GM23338 (cell line): ENCODE measurements around the gene RALBP1. TPM values are rescaled to one million over a fixed set of nuclear protein-coding genes. Genes with fewer than 3 reads are reported as not detected.
"Not testable (repeated sequence)": the region's sequence is repeated elsewhere in the genome, so short reads cannot be mapped to it uniquely, and the experiment has no call there.

Source experiments
- ATAC-seq: fragments of 200-7000 bp; cut with Tn5 transposase; 3 replicates; pipeline ENCODE4 v1.9.1; 2020
- DNase-seq: peaks from one replicate; pipeline ENCODE4 v3.0.0-alpha.2; 2015; ENCODE audit warnings: low spot score
- H2AFZ ChIP-seq: fragments of 200-600 bp; sonication (generic); 2 replicates; pipeline ENCODE4 v1.8.0; 2016; ENCODE audit warnings: antibody characterized with exemption, mild to moderate bottlenecking, moderate library complexity
- H3F3A ChIP-seq: fragments of 200-600 bp; sonication (generic); replicated peaks from 2 replicates; pipeline ENCODE4 v1.8.0; 2017; ENCODE audit warnings: antibody characterized with exemption, mixed run types, low read depth
- H3K27ac ChIP-seq: fragments of 200-600 bp; sonication (generic); 2 replicates; pipeline ENCODE4 v1.6.1; 2016; ENCODE audit warnings: low read depth
- H3K27me3 ChIP-seq: fragments of 200-600 bp; sonication (generic); 2 replicates; pipeline ENCODE4 v1.8.0; 2016; ENCODE audit warnings: mild to moderate bottlenecking, mixed run types, moderate library complexity; ENCODE audit not compliant: insufficient read depth
- H3K36me3 ChIP-seq: fragments of 200-600 bp; sonication (generic); 2 replicates; pipeline ENCODE4 v1.8.0; 2016; ENCODE audit warnings: mild to moderate bottlenecking; ENCODE audit not compliant: insufficient read depth
- H3K4me1 ChIP-seq: fragments of 200-600 bp; sonication (generic); 2 replicates; pipeline ENCODE4 v1.8.0; 2016; ENCODE audit warnings: mild to moderate bottlenecking, moderate library complexity; ENCODE audit not compliant: insufficient read depth
- H3K4me2 ChIP-seq: fragments of 200-600 bp; sonication (generic); 2 replicates; pipeline ENCODE4 v1.7.1; 2017; ENCODE audit warnings: mixed run types
- H3K4me3 ChIP-seq: fragments of 200-600 bp; sonication (generic); 2 replicates; pipeline ENCODE4 v1.6.1; 2016; ENCODE audit warnings: mixed run types
- H3K79me2 ChIP-seq: fragments of 200-600 bp; sonication (generic); replicated peaks from 2 replicates; pipeline ENCODE4 v1.8.0; 2017; ENCODE audit warnings: mild to moderate bottlenecking; ENCODE audit not compliant: insufficient read depth
- H3K9me2 ChIP-seq: fragments of 200-600 bp; sonication (generic); 2 replicates; pipeline ENCODE4 v1.8.0; 2017; ENCODE audit not compliant: insufficient read depth
- H4K20me1 ChIP-seq: fragments of 200-600 bp; sonication (generic); replicated peaks from 2 replicates; pipeline ENCODE4 v1.8.0; 2017; ENCODE audit warnings: mild to moderate bottlenecking; ENCODE audit not compliant: insufficient read depth
- H3K27ac Mint-ChIP-seq: 2 replicates; pipeline ENCODE4 v1.8.0; 2020; ENCODE audit warnings: inconsistent platforms, mild to moderate bottlenecking, moderate library complexity, mixed read lengths
- H3K27me3 Mint-ChIP-seq: 3 replicates; pipeline ENCODE4 v1.8.0; 2022; ENCODE audit warnings: low read depth, mild to moderate bottlenecking, moderate library complexity, mixed read lengths, inconsistent platforms; ENCODE audit not compliant: insufficient read depth, poor library complexity
- H3K36me3 Mint-ChIP-seq: 3 replicates; pipeline ENCODE4 v1.8.0; 2021; ENCODE audit warnings: low read depth, mild to moderate bottlenecking, inconsistent platforms, moderate library complexity, mixed read lengths
- H3K4me1 Mint-ChIP-seq: 3 replicates; pipeline ENCODE4 v1.8.0; 2020; ENCODE audit warnings: mild to moderate bottlenecking, inconsistent platforms, mixed read lengths
- H3K4me3 Mint-ChIP-seq: 3 replicates; pipeline ENCODE4 v1.8.0; 2021; ENCODE audit warnings: moderate library complexity, mild to moderate bottlenecking, inconsistent platforms, mixed read lengths
- H3K9me3 Mint-ChIP-seq: 3 replicates; pipeline ENCODE4 v1.8.0; 2020; ENCODE audit warnings: moderate library complexity, mild to moderate bottlenecking, inconsistent platforms, mixed read lengths
- CREB1 ChIP-seq: fragments of 250-450 bp; sonication (Bioruptor Pico); IDR thresholded peaks from 2 replicates; pipeline ENCODE4 v1.5.0; 2020; ENCODE audit warnings: low read depth, mild to moderate bottlenecking, moderate library complexity
- POLR2AphosphoS5 ChIP-seq: IDR thresholded peaks from 2 replicates; pipeline ENCODE4 v1.6.1; 2016; ENCODE audit warnings: antibody characterized with exemption, low read depth
- polyA plus RNA-seq: library from polyadenylated mRNA; unstranded; fragments of >200 nt; fragmentation: Nextera tagmentation; extraction: Ambion mirVana; gene quantifications from 2 replicates; pipeline ENCODE4 v1.2.1, GENCODE V29; 2016
- total RNA-seq: library from RNA; depleted of rRNA; stranded (reverse); fragments of >200 nt; shearing (Covaris generic); gene quantifications from 2 replicates; pipeline ENCODE4 v1.2.3, GENCODE V29; 2014
- TF ChIP-seq, protein P1 (sequence below): IDR thresholded peaks from 2 replicates; pipeline ENCODE4 v1.6.1; 2016; ENCODE audit warnings: antibody characterized with exemption
- TF ChIP-seq, protein P2 (sequence below), 2 experiments: fragments of 200-600 bp in 1 of 2; sonication (generic) in 1 of 2; conservative IDR thresholded peaks; 2 replicates each; pipeline versions ENCODE4 v1.5.1 to v1.6.1; 2016 to 2017; ENCODE audit warnings: antibody characterized with exemption in 2 of 2, low read depth in 2 of 2, mild to moderate bottlenecking in 2 of 2, moderate library complexity in 1 of 2

Gene RALBP1
- total and polyA plus RNA-seq, 2 experiments from 2014 or later, result 80.9 to 103 TPM

DNA sequence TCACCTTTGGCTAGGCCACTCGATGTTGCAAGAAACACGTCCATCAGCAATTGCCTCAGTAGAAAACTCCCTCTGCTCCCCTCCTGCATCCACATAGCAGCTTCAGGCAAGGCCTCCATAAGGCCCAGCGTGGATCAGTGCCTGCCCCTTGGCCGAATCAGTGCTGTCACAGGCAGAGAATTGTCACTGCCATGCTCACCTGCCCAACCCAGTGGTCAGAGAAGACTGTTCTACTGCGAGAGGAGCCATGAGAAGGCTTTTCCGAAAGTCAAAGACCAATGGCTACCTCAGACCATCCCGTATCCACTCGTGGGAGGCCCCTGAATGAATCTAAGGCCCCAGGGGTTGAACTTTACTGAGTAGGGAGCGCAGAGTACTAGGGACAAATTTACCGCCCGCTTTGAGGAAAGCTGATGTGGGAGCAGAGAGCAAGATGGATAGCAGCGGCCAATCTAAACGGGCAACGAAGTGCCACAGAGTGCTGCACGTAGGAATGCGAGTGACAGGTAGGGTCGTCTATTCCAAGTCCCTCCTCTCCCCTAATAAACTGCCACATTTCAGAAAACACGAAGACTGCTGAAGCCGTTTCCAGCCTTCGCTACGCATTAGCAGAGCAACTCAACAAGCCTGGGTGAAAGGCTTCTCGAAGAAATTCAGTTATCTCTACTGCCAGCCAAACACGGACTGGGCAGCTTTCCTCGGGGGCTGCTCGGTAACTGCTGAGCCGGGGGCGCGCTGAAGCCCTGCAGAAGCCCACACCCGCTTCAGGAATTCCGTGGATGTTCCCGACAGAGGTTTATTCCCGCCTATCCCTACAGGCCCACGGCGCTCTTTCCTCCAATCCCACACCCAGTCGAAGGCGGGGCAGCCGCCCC, 968 bp upstream of the RALBP1 start:
- peaks cover under 1% of the 10 kb centered on the region; the same call in 1 of the 3 replicates for H3K36me3 Mint-ChIP-seq
- no peaks in the 10 kb centered on the region for H3K27me3 ChIP-seq
- H3K4me1 Mint-ChIP-seq, result peaks cover 16% of the 10 kb centered on the region
- peak overlapping the region; percentile 95 for H3K4me2 ChIP-seq
- H2AFZ ChIP-seq, result peak overlapping the region; percentile 89
- H3K27me3 Mint-ChIP-seq, result peaks cover 2% of the 10 kb centered on the region
- H3K9me3 Mint-ChIP-seq, result no peaks in the 10 kb centered on the region
- peaks cover 15% of the 10 kb centered on the region for H3K4me1 ChIP-seq
- H3K27ac ChIP-seq, result peak overlapping the region; percentile 97
- H3K9me2 ChIP-seq, result no peaks in the 10 kb centered on the region
- DNase-seq (peak; percentile 75), ATAC-seq (peak; percentile 52)
- H3K4me3 Mint-ChIP-seq, result peak overlapping the region; percentile 78
- H3K79me2 ChIP-seq, result peaks cover 36% of the 10 kb centered on the region
- H3K36me3 ChIP-seq, result no peaks in the 10 kb centered on the region
- H3K27ac Mint-ChIP-seq, result peak overlapping the region; percentile 97
- H3F3A ChIP-seq, result peaks cover 4% of the 10 kb centered on the region; the same call in 1 of the 2 replicates
- TF ChIP-seq, protein P1, sequence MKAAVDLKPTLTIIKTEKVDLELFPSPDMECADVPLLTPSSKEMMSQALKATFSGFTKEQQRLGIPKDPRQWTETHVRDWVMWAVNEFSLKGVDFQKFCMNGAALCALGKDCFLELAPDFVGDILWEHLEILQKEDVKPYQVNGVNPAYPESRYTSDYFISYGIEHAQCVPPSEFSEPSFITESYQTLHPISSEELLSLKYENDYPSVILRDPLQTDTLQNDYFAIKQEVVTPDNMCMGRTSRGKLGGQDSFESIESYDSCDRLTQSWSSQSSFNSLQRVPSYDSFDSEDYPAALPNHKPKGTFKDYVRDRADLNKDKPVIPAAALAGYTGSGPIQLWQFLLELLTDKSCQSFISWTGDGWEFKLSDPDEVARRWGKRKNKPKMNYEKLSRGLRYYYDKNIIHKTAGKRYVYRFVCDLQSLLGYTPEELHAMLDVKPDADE, result no peak
- TF ChIP-seq, protein P2, sequence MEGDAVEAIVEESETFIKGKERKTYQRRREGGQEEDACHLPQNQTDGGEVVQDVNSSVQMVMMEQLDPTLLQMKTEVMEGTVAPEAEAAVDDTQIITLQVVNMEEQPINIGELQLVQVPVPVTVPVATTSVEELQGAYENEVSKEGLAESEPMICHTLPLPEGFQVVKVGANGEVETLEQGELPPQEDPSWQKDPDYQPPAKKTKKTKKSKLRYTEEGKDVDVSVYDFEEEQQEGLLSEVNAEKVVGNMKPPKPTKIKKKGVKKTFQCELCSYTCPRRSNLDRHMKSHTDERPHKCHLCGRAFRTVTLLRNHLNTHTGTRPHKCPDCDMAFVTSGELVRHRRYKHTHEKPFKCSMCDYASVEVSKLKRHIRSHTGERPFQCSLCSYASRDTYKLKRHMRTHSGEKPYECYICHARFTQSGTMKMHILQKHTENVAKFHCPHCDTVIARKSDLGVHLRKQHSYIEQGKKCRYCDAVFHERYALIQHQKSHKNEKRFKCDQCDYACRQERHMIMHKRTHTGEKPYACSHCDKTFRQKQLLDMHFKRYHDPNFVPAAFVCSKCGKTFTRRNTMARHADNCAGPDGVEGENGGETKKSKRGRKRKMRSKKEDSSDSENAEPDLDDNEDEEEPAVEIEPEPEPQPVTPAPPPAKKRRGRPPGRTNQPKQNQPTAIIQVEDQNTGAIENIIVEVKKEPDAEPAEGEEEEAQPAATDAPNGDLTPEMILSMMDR (conservative IDR thresholded peaks at IDR 0.05; ENCODE audit: low read depth in 2 of 2), result peak in 1 of 2 experiments; percentile 39; a peak in 2 of 4 replicates
- no peaks in the 10 kb centered on the region for H4K20me1 ChIP-seq
- peak overlapping the region; percentile 89 for H3K4me3 ChIP-seq

DNA sequence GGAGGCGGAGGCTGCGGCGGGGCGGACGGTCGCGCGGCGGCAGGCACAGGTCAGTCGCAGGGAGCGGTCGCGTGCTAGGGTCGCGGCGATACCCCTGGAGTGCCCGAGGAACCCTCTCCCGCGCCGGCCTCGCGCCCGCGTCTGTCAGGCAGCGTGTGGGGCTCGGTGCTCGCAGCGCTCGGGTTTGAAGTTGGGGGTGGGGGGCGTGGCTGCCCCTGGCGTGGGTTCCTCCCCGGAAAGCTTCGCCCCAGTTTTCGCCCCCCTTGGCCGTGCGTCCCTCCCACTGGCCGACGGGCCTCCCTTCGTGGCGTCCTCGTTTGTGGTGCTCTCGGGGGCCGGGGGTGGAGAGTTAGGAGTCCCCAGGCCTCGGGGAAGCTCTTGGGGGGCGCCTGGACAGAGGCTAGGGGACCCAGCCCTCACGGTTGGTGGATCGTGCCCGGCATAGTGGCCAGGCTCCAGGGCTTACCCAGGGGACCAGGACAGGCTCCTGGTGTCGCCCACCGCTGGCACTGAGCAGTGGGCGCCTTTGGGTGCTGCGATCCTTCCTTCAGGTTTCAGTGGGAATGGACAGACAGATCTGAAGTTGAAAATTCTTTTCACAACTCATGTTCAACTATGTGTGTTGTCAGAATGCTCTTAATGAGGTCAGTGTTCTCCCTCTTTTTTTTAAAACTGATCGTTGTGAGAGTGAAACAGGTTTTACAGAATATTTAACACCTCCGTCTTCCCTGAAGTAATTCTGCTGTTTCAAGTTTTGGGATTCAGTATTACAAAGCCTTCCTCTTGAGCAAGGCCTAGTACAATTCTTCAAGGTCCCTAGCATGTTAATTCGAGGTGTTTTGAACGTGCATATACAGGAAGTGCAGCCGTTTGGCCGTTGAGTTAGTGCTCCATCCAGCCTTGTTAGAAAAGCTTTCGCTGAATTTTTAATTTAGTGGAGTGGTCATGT, 604 bp downstream of the RALBP1 start:
- TF ChIP-seq POLR2AphosphoS5 (0 out of 2 replicates have a peak, but pooled peaks have one; percentile 4), CREB1 (no peak)
- Mint-ChIP-seq H3K27ac (peak overlapping the region; percentile 70; the same call in 1 of the 2 replicates), H3K9me3 (no peaks in the 10 kb centered on the region), H3K27me3 (peaks cover 2% of the 10 kb centered on the region), H3K4me3 (peak overlapping the region; percentile 78), H3K4me1 (peaks cover 16% of the 10 kb centered on the region), H3K36me3 (peaks cover 5% of the 10 kb centered on the region; the same call in 2 of the 3 replicates)
- H3K4me2 ChIP-seq, result peak overlapping the region; percentile 99
- peak; percentile 20 for DNase-seq
- H3F3A ChIP-seq, result peaks cover 4% of the 10 kb centered on the region; the same call in 1 of the 2 replicates
- H3K27ac ChIP-seq, result peak overlapping the region; percentile 80; the same call in 1 of the 2 replicates
- H3K36me3 ChIP-seq, result no peaks in the 10 kb centered on the region
- ATAC-seq, result peak; percentile 2
- H2AFZ ChIP-seq, result peak overlapping the region; percentile 63; the same call in 1 of the 2 replicates
- peaks cover 15% of the 10 kb centered on the region for H3K4me1 ChIP-seq
- H4K20me1 ChIP-seq, result peaks cover 5% of the 10 kb centered on the region; the same call in 1 of the 2 replicates
- no peaks in the 10 kb centered on the region for H3K9me2 ChIP-seq
- H3K27me3 ChIP-seq, result no peaks in the 10 kb centered on the region
- peak overlapping the region; percentile 89 for H3K4me3 ChIP-seq
- H3K79me2 ChIP-seq, result peaks cover 52% of the 10 kb centered on the region

DNA sequence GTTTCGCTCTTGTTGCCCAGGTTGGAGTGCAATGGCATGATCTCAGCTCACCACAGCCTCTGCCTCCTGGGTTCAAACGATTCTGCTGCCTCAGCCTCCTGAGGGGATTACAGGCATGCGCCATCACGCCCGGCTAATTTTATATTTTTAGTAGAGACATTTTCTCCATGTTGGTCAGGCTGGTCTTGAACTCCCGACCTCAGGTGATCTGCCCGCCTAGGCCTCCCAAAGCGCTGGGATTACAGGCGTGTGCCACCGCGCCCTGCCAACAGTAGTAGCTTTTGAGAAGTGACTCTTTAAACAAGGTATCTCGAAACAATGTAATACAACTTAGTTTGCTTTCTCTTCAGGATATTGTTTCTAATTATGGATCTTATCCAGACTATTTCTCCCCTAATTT, 1.6 kb downstream of the RALBP1 start:
- not testable (repeated sequence) for ATAC-seq, H3K27me3 Mint-ChIP-seq, H3K9me2 ChIP-seq, H4K20me1 ChIP-seq, H3K36me3 ChIP-seq, H2AFZ ChIP-seq, H3K27ac ChIP-seq, H3K27me3 ChIP-seq, H3K9me3 Mint-ChIP-seq, H3K27ac Mint-ChIP-seq, H3F3A ChIP-seq, DNase-seq
- peak overlapping the region; percentile 78 for H3K4me3 Mint-ChIP-seq
- Histone ChIP-seq H3K4me2 (peak overlapping the region; percentile 99), H3K79me2 (peaks cover 62% of the 10 kb centered on the region), H3K4me1 (peaks cover 15% of the 10 kb centered on the region), H3K4me3 (peak overlapping the region; percentile 89)
- H3K36me3 Mint-ChIP-seq, result peaks cover 12% of the 10 kb centered on the region; the same call in 2 of the 3 replicates
- peaks cover 16% of the 10 kb centered on the region for H3K4me1 Mint-ChIP-seq
